Measurements from ENCODE around the gene JUND. TPM values are rescaled to one million over a fixed set of nuclear protein-coding genes. Genes with fewer than 3 reads are reported as not detected.

The JUND gene
- total and polyA plus RNA-seq, 2 experiments from 2014 or later = 40.0 to 181 TPM

GRCh38 chr19:18306888-18307260 is 25.5 kb upstream of the JUND start (continued):
- TF ChIP-seq ZNF462 (CRISPR knock-in tag; IDR thresholded peaks at IDR 0.05) (no peak), REST (IDR thresholded peaks at IDR 0.05; ENCODE audit: unreplicated experiment) (no peak), NANOG (IDR thresholded peaks at IDR 0.05; ENCODE audit: borderline replicate concordance) (no peak), CTCF (conservative IDR thresholded peaks at IDR 0.05; ENCODE audit: low read depth in 2 of 2) (no peak)
